HEK293 (cell line): ENCODE results near the gene NAV2.
"Not testable (repeated sequence)": the region's sequence is repeated elsewhere in the genome, so short reads cannot be mapped to it uniquely, and the experiment has no call there.

Experiments
- CTCF ChIA-PET: fragments of 350-600 bp; formaldehyde crosslinking; extraction: SDS; loops from one replicate; lab custom pipeline; 2021; ENCODE audit warnings: antibody characterized with exemption; lab: Yijun Ruan, JAX
- POLR2A ChIA-PET: fragments of 300-600 bp; formaldehyde crosslinking; extraction: SDS; loops from one replicate; lab custom pipeline; 2020; ENCODE audit warnings: antibody characterized with exemption, inconsistent platforms; lab: Yijun Ruan, JAX
- H3K27ac ChIP-seq: fragments of 200-500 bp; sonication (Bioruptor generic); 2 replicates; pipeline ENCODE4 v1.5.1; 2014; ENCODE audit warnings: low read depth, low read length, control low read depth, inconsistent platforms; ENCODE audit errors: extremely low read depth
- H3K36me3 ChIP-seq, 2 experiments: fragments of 200-500 bp in 1 of 2; sonication (Bioruptor generic) in 1 of 2; 1 replicate in 1 of 2; 2 replicates in 1 of 2; pipeline ENCODE4 v1.5.1; 2014 to 2017; ENCODE audit warnings: inconsistent platforms in 2 of 2, low read length in 2 of 2; ENCODE audit not compliant: control insufficient read depth in 2 of 2, insufficient read depth in 1 of 2
- H3K4me1 ChIP-seq: fragments of 200-500 bp; sonication (Bioruptor generic); 2 replicates; pipeline ENCODE4 v1.5.1; 2014; ENCODE audit warnings: mild to moderate bottlenecking, low read length, inconsistent platforms; ENCODE audit not compliant: control insufficient read depth, insufficient read depth
- H3K4me3 ChIP-seq: 2 replicates; pipeline ENCODE4 v1.5.1; 2011; ENCODE audit warnings: low read depth, mild to moderate bottlenecking, control low read depth, low read length, moderate library complexity
- H3K9me3 ChIP-seq: fragments of 200-500 bp; sonication (Bioruptor generic); 2 replicates; pipeline ENCODE4 v1.5.1; 2014; ENCODE audit warnings: low read depth, low read length, inconsistent platforms; ENCODE audit not compliant: control insufficient read depth, insufficient read depth
- AEBP2 ChIP-seq: fragments of 450-650 bp; formaldehyde crosslinking; IDR thresholded peaks from 2 replicates; pipeline ENCODE4 v1.5.1; 2016; ENCODE audit warnings: missing biosample characterization, missing genetic modification characterization, borderline replicate concordance
- ELK4 ChIP-seq: IDR thresholded peaks from 2 replicates; pipeline ENCODE4 v1.6.1; 2011; ENCODE audit warnings: mild to moderate bottlenecking, low read depth, low read length, borderline replicate concordance
- GLI2 ChIP-seq: fragments of 450-650 bp; formaldehyde crosslinking; IDR thresholded peaks from 2 replicates; pipeline ENCODE4; 2017; ENCODE audit warnings: missing biosample characterization, missing genetic modification characterization, low read depth, borderline replicate concordance
- OVOL3 ChIP-seq: fragments of 450-650 bp; formaldehyde crosslinking; IDR thresholded peaks from 2 replicates; pipeline ENCODE4 v1.5.1; 2016; ENCODE audit warnings: missing biosample characterization, missing genetic modification characterization
- TCF7L2 ChIP-seq: IDR thresholded peaks from 2 replicates; pipeline ENCODE4 v1.6.1; 2011; ENCODE audit warnings: low read depth, mild to moderate bottlenecking, inconsistent platforms, low read length, moderate library complexity, borderline replicate concordance
- ZBTB1 ChIP-seq: fragments of 450-650 bp; formaldehyde crosslinking; IDR thresholded peaks from 2 replicates; pipeline ENCODE4 v1.5.1; 2016; ENCODE audit warnings: missing biosample characterization, missing genetic modification characterization
- ZNF140 ChIP-seq: fragments of 450-650 bp; formaldehyde crosslinking; IDR thresholded peaks from 2 replicates; pipeline ENCODE4 v1.5.1; 2016; ENCODE audit warnings: missing biosample characterization, missing genetic modification characterization
- ZNF148 ChIP-seq: fragments of 450-650 bp; formaldehyde crosslinking; IDR thresholded peaks from 2 replicates; pipeline ENCODE4 v1.5.0; 2017; ENCODE audit warnings: missing biosample characterization, missing genetic modification characterization, borderline replicate concordance
- ZNF155 ChIP-seq: fragments of 450-650 bp; formaldehyde crosslinking; IDR thresholded peaks from 2 replicates; pipeline ENCODE4 v1.5.1; 2016; ENCODE audit warnings: missing biosample characterization, missing genetic modification characterization
- ZNF211 ChIP-seq: fragments of 450-650 bp; formaldehyde crosslinking; IDR thresholded peaks from 2 replicates; pipeline ENCODE4 v1.5.1; 2016; ENCODE audit warnings: low read depth, missing biosample characterization, missing genetic modification characterization
- ZNF266 ChIP-seq: fragments of 450-650 bp; formaldehyde crosslinking; IDR thresholded peaks from 2 replicates; pipeline ENCODE4 v1.5.1; 2016; ENCODE audit warnings: missing biosample characterization, missing genetic modification characterization, low read depth
- ZNF302 ChIP-seq: fragments of 450-650 bp; formaldehyde crosslinking; IDR thresholded peaks from 2 replicates; pipeline ENCODE4 v1.5.1; 2016; ENCODE audit warnings: missing biosample characterization, missing genetic modification characterization, low read depth
- ZNF404 ChIP-seq: fragments of 450-650 bp; formaldehyde crosslinking; IDR thresholded peaks from 2 replicates; pipeline ENCODE4 v1.5.1; 2017; ENCODE audit warnings: missing biosample characterization, missing genetic modification characterization
- ZNF416 ChIP-seq: fragments of 450-650 bp; formaldehyde crosslinking; IDR thresholded peaks from 2 replicates; pipeline ENCODE4 v1.5.1; 2016; ENCODE audit warnings: missing biosample characterization, missing genetic modification characterization
- ZNF449 ChIP-seq: fragments of 450-650 bp; formaldehyde crosslinking; IDR thresholded peaks from 2 replicates; pipeline ENCODE4 v1.5.1; 2017; ENCODE audit warnings: missing biosample characterization, mild to moderate bottlenecking, missing genetic modification characterization, moderate library complexity
- ZNF473 ChIP-seq: fragments of 450-650 bp; formaldehyde crosslinking; IDR thresholded peaks from 2 replicates; pipeline ENCODE4 v1.5.1; 2017; ENCODE audit warnings: missing biosample characterization, missing genetic modification characterization
- ZNF610 ChIP-seq: fragments of 450-650 bp; formaldehyde crosslinking; IDR thresholded peaks from 2 replicates; pipeline ENCODE4 v1.5.1; 2016; ENCODE audit warnings: missing biosample characterization, missing genetic modification characterization, borderline replicate concordance
- ZNF692 ChIP-seq: fragments of 450-650 bp; formaldehyde crosslinking; IDR thresholded peaks from 2 replicates; pipeline ENCODE4 v1.5.1; 2016; ENCODE audit warnings: missing biosample characterization, missing genetic modification characterization
- ZNF701 ChIP-seq: fragments of 450-650 bp; formaldehyde crosslinking; IDR thresholded peaks from 2 replicates; pipeline ENCODE4 v1.5.1; 2016; ENCODE audit warnings: missing biosample characterization, missing genetic modification characterization

NAV2 gene

GRCh38 chr11:19924716-19925115 is 212.1 kb downstream of the NAV2 start:
- H3K4me1 ChIP-seq = no peaks in the 10 kb centered on the region
- TF ChIP-seq GLI2 (tag by site-specific recombination) (no peak), ZNF211 (no peak), ZNF155 (tag by site-specific recombination) (no peak), OVOL3 (tag by site-specific recombination) (no peak), ZNF692 (tag by site-specific recombination) (no peak), ZNF416 (tag by site-specific recombination) (no peak), ELK4 (no peak)
- no peak overlapping the region for H3K4me3 ChIP-seq
- POLR2A ChIA-PET = no interaction called here
- CTCF ChIA-PET = interaction anchor here (1.8 kb wide), 1 partner anchor 13 kb away, joined by 4 read pairs; no protein-coding TSS in a partner anchor
- no peaks in the 10 kb centered on the region for H3K9me3 ChIP-seq
- no peak overlapping the region for H3K27ac ChIP-seq
- no peaks in the 10 kb centered on the region for H3K36me3 ChIP-seq

- POLR2A ChIA-PET = not testable (repeated sequence)
- CTCF ChIA-PET = interaction anchor here (0.6 to 2.4 kb wide), 5 partner anchors 12 to 205 kb away, joined by 3 to 15 read pairs (median 4); no protein-coding TSS in a partner anchor
Observed at GRCh38 chr11:19927403-19927802, 214.8 kb downstream of the NAV2 start.

GRCh38 chr11:19929147-19929546 is 216.5 kb downstream of the NAV2 start:
- Histone ChIP-seq H3K4me1 (no peaks in the 10 kb centered on the region), H3K4me3 (no peak overlapping the region), H3K27ac (no peak overlapping the region), H3K9me3 (no peaks in the 10 kb centered on the region), H3K36me3 (peaks cover 0 to 4% of the 10 kb centered on the region in 2 experiments; a peak in 1 of 3 replicates)
- ChIA-PET POLR2A (no interaction called here), CTCF (interaction anchor here (0.6 to 2.4 kb wide), 7 partner anchors 8 to 203 kb away, joined by 3 to 15 read pairs (median 4); no protein-coding TSS in a partner anchor)
- TF ChIP-seq ZNF266 (tag by site-specific recombination) = no peak
- TF ChIP-seq AEBP2 (tag by site-specific recombination) = no peak
- no peak for TF ChIP-seq ZNF140
- no peak for TF ChIP-seq TCF7L2
- TF ChIP-seq ZNF610 = no peak
- no peak for TF ChIP-seq ZNF701 (tag by site-specific recombination)
- no peak for TF ChIP-seq ZNF449 (tag by site-specific recombination)
- no peak for TF ChIP-seq ZNF148
- no peak for TF ChIP-seq ZBTB1
- no peak for TF ChIP-seq GLI2 (tag by site-specific recombination)
- no peak for TF ChIP-seq ZNF473 (tag by site-specific recombination)
- no peak for TF ChIP-seq ZNF302 (tag by site-specific recombination)
- TF ChIP-seq ZNF404 = no peak

More at GRCh38 chr11:19927403-19927802, 214.8 kb downstream of the NAV2 start:
- not testable (repeated sequence) for H3K36me3 ChIP-seq, H3K4me3 ChIP-seq, H3K27ac ChIP-seq, H3K9me3 ChIP-seq, H3K4me1 ChIP-seq
